ENCODE measurements around the gene MICOS13.

The MICOS13 gene

DNA sequence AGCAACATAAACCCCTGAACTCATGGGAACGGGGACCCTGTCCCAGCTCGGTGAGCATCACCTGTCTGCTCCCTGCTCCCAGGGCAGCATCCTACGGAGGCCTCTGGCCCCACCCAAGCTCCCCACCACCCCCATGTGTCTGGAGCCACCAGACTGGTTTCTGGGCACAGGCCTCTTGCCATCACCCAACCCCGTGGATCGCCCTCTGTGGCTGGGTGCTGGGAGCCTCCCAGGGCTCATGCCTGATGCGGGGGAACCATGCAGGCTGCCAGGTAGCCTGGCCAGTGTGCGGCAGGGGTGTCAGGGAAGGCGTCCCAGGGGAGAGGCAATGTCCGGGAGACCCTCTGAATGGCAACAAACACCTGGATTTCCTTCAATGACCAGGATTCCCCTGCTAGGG lies 2.7 kb downstream of the MICOS13 start:
- ATAC-seq (replicated peaks; ENCODE audit: extremely low read depth, poor library complexity, severe bottlenecking) (no peak), DNase-seq (ENCODE audit: low spot score in 2 of 2) (no peak)
- no peak overlapping the region for H3K4me3 Mint-ChIP-seq
- H3K27ac Mint-ChIP-seq (ENCODE audit: low read depth), result no peak overlapping the region
- H3K36me3 Mint-ChIP-seq (ENCODE audit: insufficient read depth), result peaks cover 18% of the 10 kb centered on the region
- H3K9me3 Mint-ChIP-seq, result no peaks in the 10 kb centered on the region
- peaks cover 29% of the 10 kb centered on the region for H3K4me1 Mint-ChIP-seq
- H3K27me3 Mint-ChIP-seq, result no peaks in the 10 kb centered on the region

DNA sequence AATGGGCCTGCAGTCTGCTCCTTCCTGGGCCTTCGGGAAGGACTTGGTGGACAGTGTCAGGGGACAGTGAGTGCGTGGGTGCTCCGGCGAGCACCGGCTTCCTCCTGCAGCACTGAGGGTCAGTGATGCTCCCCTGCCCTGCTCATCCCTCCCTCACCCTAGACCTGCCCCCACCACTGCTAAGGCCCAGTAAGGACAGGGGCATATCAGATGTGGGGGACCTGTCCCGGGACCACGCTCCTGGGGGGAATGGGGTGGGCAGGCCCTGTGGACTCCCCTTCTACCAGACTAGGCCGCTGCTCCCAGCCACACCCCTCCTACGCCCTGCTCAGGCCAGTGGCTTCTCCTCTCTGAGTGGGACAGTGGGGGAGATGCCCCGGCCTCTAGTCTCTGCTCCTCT lies 3.2 kb downstream of the MICOS13 start:
- Mint-ChIP-seq H3K36me3 (ENCODE audit: insufficient read depth) (peaks cover 18% of the 10 kb centered on the region), H3K4me3 (no peak overlapping the region), H3K27me3 (no peaks in the 10 kb centered on the region), H3K9me3 (no peaks in the 10 kb centered on the region), H3K27ac (ENCODE audit: low read depth) (no peak overlapping the region), H3K4me1 (peaks cover 29% of the 10 kb centered on the region)
- ATAC-seq (replicated peaks; ENCODE audit: extremely low read depth, poor library complexity, severe bottlenecking) (no peak), DNase-seq (ENCODE audit: low spot score in 2 of 2) (no peak)

DNA sequence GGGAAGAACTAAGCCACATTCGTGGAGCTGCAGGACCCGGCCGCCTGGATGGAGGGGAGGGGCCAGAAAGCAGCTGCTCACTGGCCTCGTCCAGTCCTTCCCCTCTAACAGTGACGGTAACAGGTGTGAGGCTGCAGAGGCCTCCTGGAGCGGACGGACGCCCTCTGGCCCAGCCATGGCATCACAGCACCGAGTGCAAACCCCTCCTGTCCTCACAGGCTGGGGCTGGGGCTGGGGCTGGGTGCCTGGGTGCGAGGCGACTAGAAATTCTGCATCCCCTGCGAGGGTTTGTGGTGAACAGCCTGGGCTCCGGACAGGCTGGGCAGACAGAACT lies 3.6 kb downstream of the MICOS13 start:
- Mint-ChIP-seq H3K9me3 (no peaks in the 10 kb centered on the region), H3K36me3 (ENCODE audit: insufficient read depth) (peaks cover 18% of the 10 kb centered on the region), H3K4me1 (peaks cover 25% of the 10 kb centered on the region), H3K4me3 (no peak overlapping the region), H3K27me3 (no peaks in the 10 kb centered on the region), H3K27ac (ENCODE audit: low read depth) (peak overlapping the region; percentile 78)
- DNase-seq (ENCODE audit: low spot score in 2 of 2), result no peak
- ATAC-seq (replicated peaks; ENCODE audit: extremely low read depth, poor library complexity, severe bottlenecking), result no peak

DNA sequence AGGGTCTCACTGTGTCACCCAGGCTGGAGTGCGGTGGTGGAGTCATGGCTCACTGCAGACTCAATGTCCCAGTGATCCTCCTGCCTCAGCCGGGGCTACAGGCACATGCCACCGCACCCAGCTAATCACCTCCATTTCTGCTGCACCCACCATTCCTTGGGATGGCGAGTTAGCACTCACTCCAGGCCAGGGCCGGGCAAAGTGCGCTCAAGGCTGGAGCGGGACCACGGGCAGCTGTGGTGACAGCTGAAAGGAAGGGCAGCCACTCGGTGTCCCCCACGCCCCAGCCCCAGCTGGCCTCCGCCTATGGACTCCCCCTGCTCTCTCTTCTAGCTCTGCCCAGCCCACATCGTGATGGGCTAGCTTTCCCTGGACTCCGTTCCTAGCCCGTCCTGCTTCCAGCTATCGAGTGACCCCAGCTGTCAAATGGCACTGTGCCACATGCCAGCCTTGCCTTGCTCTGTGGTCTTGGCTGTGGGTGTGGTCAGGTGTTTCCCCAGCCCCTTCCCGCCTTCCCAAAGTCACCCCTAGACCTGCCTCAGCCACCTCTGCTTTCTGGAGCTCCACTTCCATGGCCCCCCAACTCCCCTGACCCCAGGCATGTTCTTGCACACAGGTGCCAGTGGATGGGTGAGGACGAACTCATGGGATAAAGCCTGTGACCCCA lies 4.1 kb downstream of the MICOS13 start:
- no peak for DNase-seq (ENCODE audit: low spot score in 2 of 2)
- no peak for ATAC-seq (replicated peaks; ENCODE audit: extremely low read depth, poor library complexity, severe bottlenecking)
- H3K27me3 Mint-ChIP-seq, result no peaks in the 10 kb centered on the region
- peak overlapping the region; percentile 78 for H3K27ac Mint-ChIP-seq (ENCODE audit: low read depth)
- peaks cover 16% of the 10 kb centered on the region for H3K36me3 Mint-ChIP-seq (ENCODE audit: insufficient read depth)
- H3K9me3 Mint-ChIP-seq, result no peaks in the 10 kb centered on the region
- H3K4me1 Mint-ChIP-seq, result peaks cover 20% of the 10 kb centered on the region
- no peak overlapping the region for H3K4me3 Mint-ChIP-seq

DNA sequence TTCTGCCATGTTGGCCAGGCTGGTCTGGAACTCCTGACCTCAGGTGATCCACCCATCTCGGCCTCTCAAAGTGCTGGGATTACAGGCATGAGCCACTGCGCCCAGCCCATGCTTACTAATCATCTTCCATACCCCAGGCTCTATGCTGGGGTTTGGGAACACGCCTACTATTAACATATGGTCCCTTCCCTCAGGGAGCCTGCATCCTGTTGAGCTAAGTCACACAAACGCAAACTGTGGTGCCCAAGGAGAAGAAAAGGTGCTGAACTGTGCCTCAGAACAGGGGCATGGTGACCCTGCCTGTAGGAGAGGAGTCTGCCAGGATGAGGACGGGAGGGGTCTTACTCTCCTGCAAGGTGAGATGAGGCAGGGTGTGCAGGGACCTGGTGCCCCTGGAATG lies 5.6 kb downstream of the MICOS13 start:
- no peaks in the 10 kb centered on the region for H3K9me3 Mint-ChIP-seq
- DNase-seq (ENCODE audit: low spot score in 2 of 2) (no peak), ATAC-seq (replicated peaks; ENCODE audit: extremely low read depth, poor library complexity, severe bottlenecking) (no peak)
- H3K36me3 Mint-ChIP-seq (ENCODE audit: insufficient read depth), result peaks cover 17% of the 10 kb centered on the region
- no peak overlapping the region for H3K27ac Mint-ChIP-seq (ENCODE audit: low read depth)
- no peaks in the 10 kb centered on the region for H3K27me3 Mint-ChIP-seq
- H3K4me3 Mint-ChIP-seq, result no peak overlapping the region
- H3K4me1 Mint-ChIP-seq, result peaks cover 8% of the 10 kb centered on the region

DNA sequence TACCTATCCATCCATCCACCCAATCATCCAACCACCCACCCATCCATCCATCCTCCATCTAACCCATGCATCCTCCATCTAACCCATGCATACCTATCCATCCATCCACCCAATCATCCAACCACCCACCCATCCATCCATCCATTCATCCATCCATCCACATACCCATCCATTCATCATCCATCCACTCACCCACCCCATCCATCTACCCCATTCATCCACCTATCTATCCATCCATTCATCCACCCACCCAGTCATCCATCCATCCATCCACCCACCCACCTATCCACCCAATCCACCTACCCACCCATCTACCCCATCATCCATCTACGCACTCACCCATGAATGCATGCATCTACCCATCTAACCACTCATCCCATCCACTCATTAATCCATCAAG lies 6.6 kb downstream of the MICOS13 start:
- Mint-ChIP-seq H3K36me3 (ENCODE audit: insufficient read depth) (peaks cover 21% of the 10 kb centered on the region), H3K27ac (ENCODE audit: low read depth) (peak overlapping the region; percentile 19), H3K4me1 (no peaks in the 10 kb centered on the region), H3K27me3 (no peaks in the 10 kb centered on the region), H3K4me3 (no peak overlapping the region), H3K9me3 (no peaks in the 10 kb centered on the region)
- no peak for DNase-seq (ENCODE audit: low spot score in 2 of 2)
- ATAC-seq (replicated peaks; ENCODE audit: extremely low read depth, poor library complexity, severe bottlenecking), result no peak

DNA sequence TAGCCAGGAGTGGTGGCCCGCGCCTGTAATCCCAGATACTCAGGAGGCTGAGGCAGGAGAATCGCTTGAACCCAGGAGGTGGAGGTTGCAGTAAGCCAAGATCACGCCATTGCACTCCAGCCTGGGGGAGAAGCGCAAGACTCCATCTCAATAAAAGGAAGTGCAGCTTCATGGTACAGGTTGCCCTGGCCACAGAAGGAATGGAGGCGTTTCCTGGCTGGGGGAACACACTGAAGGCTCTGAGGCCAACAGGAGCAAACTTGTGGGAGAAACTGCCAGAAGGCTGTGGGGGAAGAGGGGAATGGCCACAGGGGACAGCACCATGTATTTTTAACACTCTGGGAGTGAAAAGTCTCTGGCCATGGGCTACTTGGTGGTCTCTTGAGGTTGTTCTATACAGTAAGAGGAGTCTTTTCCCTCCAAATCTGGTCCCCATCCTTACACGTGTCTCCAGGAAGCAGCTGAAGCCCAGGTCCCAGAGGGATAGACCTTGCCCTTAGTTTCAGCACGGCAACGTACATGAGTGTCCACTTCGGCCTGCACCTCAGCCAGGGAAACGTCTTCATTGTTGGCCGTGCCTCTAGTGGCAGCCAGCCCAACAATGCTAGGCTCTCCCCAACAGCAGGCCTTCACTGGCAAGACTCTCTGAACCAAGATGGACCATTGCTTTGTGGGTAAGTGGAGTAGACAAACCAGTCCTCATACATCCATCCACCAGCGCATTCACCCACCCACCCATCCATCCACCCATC lies 7.4 kb downstream of the MICOS13 start:
- H3K9me3 Mint-ChIP-seq, result no peaks in the 10 kb centered on the region
- H3K4me3 Mint-ChIP-seq, result no peak overlapping the region
- no peaks in the 10 kb centered on the region for H3K27me3 Mint-ChIP-seq
- H3K27ac Mint-ChIP-seq (ENCODE audit: low read depth), result no peak overlapping the region
- ATAC-seq (replicated peaks; ENCODE audit: extremely low read depth, poor library complexity, severe bottlenecking), result no peak
- H3K36me3 Mint-ChIP-seq (ENCODE audit: insufficient read depth), result peaks cover 23% of the 10 kb centered on the region
- no peaks in the 10 kb centered on the region for H3K4me1 Mint-ChIP-seq
- DNase-seq (ENCODE audit: low spot score in 2 of 2), result no peak

DNA sequence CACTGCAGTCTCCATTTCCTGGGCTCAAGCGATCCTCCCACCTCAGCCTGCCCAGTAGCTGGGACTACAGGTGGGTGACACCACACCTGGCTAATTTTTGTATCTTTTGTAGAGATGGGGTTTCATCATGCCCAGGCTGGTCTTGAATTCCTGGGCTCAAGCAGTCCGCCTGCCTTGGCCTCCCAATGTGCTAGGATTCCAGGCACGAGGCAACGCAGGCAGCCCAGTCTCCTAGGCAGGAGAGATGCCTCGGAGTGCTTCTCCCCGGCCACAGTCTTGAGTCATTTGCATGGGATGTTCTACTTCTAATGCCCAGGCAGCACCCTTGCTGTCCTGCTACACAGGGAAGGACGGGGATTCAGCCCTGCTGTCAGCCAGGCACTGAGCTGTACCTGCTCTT lies 8.7 kb downstream of the MICOS13 start:
- ATAC-seq (replicated peaks; ENCODE audit: extremely low read depth, poor library complexity, severe bottlenecking), result no peak
- no peak overlapping the region for H3K27ac Mint-ChIP-seq (ENCODE audit: low read depth)
- no peaks in the 10 kb centered on the region for H3K27me3 Mint-ChIP-seq
- no peak overlapping the region for H3K4me3 Mint-ChIP-seq
- H3K36me3 Mint-ChIP-seq (ENCODE audit: insufficient read depth), result peaks cover 36% of the 10 kb centered on the region
- DNase-seq (ENCODE audit: low spot score in 2 of 2), result no peak
- no peaks in the 10 kb centered on the region for H3K4me1 Mint-ChIP-seq
- no peaks in the 10 kb centered on the region for H3K9me3 Mint-ChIP-seq

DNA sequence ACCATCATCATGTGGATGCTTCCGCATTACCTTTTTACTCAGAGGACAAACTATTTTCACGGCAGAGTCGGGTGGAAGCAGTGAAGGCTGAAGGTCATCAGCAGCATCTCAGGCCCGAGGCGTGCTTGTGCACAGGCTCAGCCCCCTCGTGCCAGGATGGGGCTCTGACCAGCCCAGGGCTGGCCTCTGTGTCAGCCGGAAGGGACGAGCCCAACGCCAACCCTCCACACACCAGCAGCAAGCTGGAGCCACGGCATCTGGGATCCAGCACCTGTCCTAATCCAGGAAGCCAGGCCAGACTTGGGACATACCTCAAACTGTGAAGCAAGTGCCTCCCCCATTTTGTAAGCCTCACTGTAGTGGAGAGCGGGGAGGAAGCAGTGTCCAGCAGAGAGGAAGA lies 11.1 kb downstream of the MICOS13 start:
- Mint-ChIP-seq H3K36me3 (ENCODE audit: insufficient read depth) (peaks cover 55% of the 10 kb centered on the region), H3K27me3 (no peaks in the 10 kb centered on the region), H3K27ac (ENCODE audit: low read depth) (no peak overlapping the region), H3K9me3 (no peaks in the 10 kb centered on the region), H3K4me3 (no peak overlapping the region), H3K4me1 (no peaks in the 10 kb centered on the region)
- DNase-seq (ENCODE audit: low spot score in 2 of 2) (no peak), ATAC-seq (replicated peaks; ENCODE audit: extremely low read depth, poor library complexity, severe bottlenecking) (no peak)

DNA sequence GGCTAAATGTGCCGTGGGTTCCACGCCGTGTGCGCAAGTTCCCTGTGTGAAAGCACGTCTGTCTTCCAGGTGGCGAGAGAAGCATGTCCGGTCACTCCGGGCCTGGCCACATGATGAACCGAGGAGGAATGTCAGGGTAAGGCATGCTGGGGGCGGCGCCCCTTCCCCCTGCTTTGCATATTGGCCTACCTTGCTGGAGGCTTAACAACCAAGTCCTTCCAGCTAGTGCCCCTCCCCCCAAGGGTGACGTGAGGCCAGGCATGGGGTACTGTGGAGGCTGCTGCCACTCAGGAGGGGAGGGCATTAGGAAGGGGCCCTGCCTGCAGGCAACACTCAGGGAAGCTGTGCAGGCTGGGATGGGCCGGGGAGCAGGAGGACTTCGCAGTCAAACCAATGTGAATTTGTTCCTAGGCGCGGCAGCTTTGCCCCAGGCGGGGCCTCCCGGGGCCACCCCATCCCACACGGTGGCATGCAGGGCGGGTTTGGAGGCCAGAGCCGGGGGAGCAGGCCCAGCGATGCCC lies 12.5 kb downstream of the MICOS13 start:
- Mint-ChIP-seq H3K9me3 (no peaks in the 10 kb centered on the region), H3K4me3 (no peak overlapping the region), H3K27me3 (no peaks in the 10 kb centered on the region), H3K4me1 (no peaks in the 10 kb centered on the region), H3K36me3 (ENCODE audit: insufficient read depth) (peaks cover 62% of the 10 kb centered on the region), H3K27ac (ENCODE audit: low read depth) (no peak overlapping the region)
- no peak for DNase-seq (ENCODE audit: low spot score in 2 of 2)
- no peak for ATAC-seq (replicated peaks; ENCODE audit: extremely low read depth, poor library complexity, severe bottlenecking)

DNA sequence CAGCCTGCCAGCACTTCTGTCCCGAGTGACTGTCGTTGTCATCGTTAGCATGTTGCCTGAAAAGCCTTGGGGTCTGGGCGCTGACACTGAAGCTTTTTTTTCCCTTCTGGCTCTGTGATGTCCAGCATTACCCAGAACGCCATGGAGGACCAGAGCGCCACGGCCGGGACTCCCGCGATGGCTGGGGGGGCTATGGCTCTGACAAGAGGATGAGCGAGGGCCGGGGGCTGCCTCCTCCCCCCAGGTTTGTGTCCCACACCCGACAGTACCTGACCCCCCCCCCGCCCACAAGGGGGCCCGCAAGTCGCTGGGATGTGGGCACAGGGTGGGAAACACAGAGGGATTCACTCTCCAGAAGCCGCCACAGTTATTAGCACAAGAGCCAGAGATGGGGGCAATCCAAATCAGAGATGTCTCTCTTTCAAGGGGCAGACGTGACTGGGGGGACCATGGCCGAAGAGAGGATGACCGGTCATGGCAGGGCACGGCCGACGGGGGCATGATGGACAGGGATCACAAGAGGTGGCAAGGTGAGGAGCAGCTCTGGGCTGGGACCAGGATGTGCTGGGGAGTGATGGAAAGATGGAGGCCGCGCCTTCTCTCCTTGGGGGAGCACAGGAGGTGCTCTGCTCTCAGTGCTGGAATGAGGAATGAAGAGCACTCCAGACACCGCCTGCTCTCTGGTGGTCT lies 13.2 kb downstream of the MICOS13 start:
- no peak for ATAC-seq (replicated peaks; ENCODE audit: extremely low read depth, poor library complexity, severe bottlenecking)
- no peak for DNase-seq (ENCODE audit: low spot score in 2 of 2)
- no peaks in the 10 kb centered on the region for H3K4me1 Mint-ChIP-seq
- H3K4me3 Mint-ChIP-seq, result no peak overlapping the region
- no peaks in the 10 kb centered on the region for H3K27me3 Mint-ChIP-seq
- H3K27ac Mint-ChIP-seq (ENCODE audit: low read depth), result no peak overlapping the region
- H3K9me3 Mint-ChIP-seq, result no peaks in the 10 kb centered on the region
- H3K36me3 Mint-ChIP-seq (ENCODE audit: insufficient read depth), result peaks cover 68% of the 10 kb centered on the region

DNA sequence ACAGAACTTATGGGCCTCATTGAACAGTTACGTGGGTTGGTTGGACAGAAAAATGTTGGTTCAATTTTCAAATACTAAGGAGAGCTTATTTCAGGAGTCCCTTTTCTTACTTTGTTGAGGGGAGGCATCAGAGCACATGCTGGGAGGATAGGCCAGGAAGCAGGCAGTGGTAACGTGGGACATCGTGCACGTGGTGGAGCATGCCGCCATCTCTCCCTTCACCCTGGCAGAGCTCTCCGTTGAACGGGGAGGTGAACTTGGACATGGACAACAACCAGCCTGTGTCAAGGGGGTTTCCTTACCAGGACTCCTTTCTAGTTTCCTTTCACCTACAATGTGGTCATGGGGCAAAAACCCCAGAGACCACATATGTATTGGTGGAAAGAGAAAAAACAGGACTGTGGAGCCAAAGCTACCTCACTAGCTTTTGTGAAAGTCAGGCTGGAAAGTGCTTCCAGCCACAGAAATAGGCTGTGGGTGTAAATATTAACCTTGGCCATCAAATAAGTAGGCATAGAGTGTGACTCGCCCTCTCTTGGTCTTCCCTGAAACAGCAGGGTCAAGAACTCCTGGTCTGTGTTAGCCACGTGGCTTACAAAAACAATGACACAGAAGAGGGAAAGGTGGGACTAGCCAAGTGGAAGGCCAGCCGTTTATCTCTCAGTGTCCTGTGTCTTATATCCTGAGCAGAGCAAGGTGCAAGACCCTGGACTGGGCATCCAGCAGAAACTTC lies 14.4 kb downstream of the MICOS13 start:
- Mint-ChIP-seq H3K9me3 (no peaks in the 10 kb centered on the region), H3K27ac (ENCODE audit: low read depth) (peak overlapping the region; percentile 61), H3K4me3 (no peak overlapping the region), H3K4me1 (no peaks in the 10 kb centered on the region), H3K27me3 (no peaks in the 10 kb centered on the region), H3K36me3 (ENCODE audit: insufficient read depth) (peaks cover 76% of the 10 kb centered on the region)
- DNase-seq (ENCODE audit: low spot score in 2 of 2) (no peak), ATAC-seq (replicated peaks; ENCODE audit: extremely low read depth, poor library complexity, severe bottlenecking) (no peak)

All from central memory CD8-positive, alpha-beta T cell (primary cell).